ENCODE measurements around the gene LBHD2. TPM values are rescaled to one million over a fixed set of nuclear protein-coding genes. Genes with fewer than 3 reads are reported as not detected.
"Not testable (repeated sequence)": the region's sequence is repeated elsewhere in the genome, so short reads cannot be mapped to it uniquely, and the experiment has no call there.

Gene LBHD2
- total RNA-seq: not detected

- peak within 1 kb of the TSS in 1 of 2 donors; percentile 30 for H3K4me3 ChIP-seq
- intact Hi-C loops (cut with DNase I): no loop called here
These were observed at the start of gene LBHD2 for GRCh38 chr14:103084021-103084919. Gene LBHD2 (plus strand): TSS chr14:103084210. CDS start chr14:103086013, 1,803 bp downstream.

GRCh38 chr14:103041464-103041863, 42.5 kb upstream of the LBHD2 start:
- no peak overlapping the region for H3K4me3 ChIP-seq
- TF ChIP-seq CTCF (IDR thresholded peaks at IDR 0.05): no peak
- H3K27ac ChIP-seq: no peak overlapping the region
- H3K4me1 ChIP-seq: peaks cover 0 to 12% of the 10 kb centered on the region in 2 donors
- no peaks in the 10 kb centered on the region for H3K27me3 ChIP-seq
- H3K9me3 ChIP-seq: no peaks in the 10 kb centered on the region
- DNase-seq (ENCODE audit: low spot score in 2 of 2): peak in 1 of 2 donors; percentile 48
- intact Hi-C loops (cut with DNase I): no loop called here
- H3K36me3 ChIP-seq: peaks cover 3 to 20% of the 10 kb centered on the region in 2 donors

More at GRCh38 chr14:103084021-103084919, at the start of gene LBHD2:
- Histone ChIP-seq H3K27me3 (no peaks in the 10 kb centered on the region), H3K27ac (no peak within 1 kb of the TSS), H3K9me3 (no peaks in the 10 kb centered on the region), H3K36me3 (no peaks in the 10 kb centered on the region), H3K4me1 (no peaks in the 10 kb centered on the region)
- no peak for DNase-seq (ENCODE audit: low spot score in 2 of 2)
- no peak for TF ChIP-seq CTCF (IDR thresholded peaks at IDR 0.05)

- intact Hi-C loops (cut with DNase I): no loop called here
- Histone ChIP-seq H3K4me1 (peaks cover 0 to 12% of the 10 kb centered on the region in 2 donors), H3K4me3 (no peak overlapping the region), H3K9me3 (no peaks in the 10 kb centered on the region), H3K27ac (no peak overlapping the region), H3K27me3 (no peaks in the 10 kb centered on the region), H3K36me3 (peaks cover 3 to 20% of the 10 kb centered on the region in 2 donors)
- TF ChIP-seq CTCF (IDR thresholded peaks at IDR 0.05): no peak
- no peak for DNase-seq (ENCODE audit: low spot score in 2 of 2)
These were observed 40.6 kb upstream of the LBHD2 start for GRCh38 chr14:103043257-103044015.

- TF ChIP-seq CTCF (IDR thresholded peaks at IDR 0.05): no peak
- Histone ChIP-seq H3K36me3 (peaks cover 3 to 20% of the 10 kb centered on the region in 2 donors), H3K4me3 (no peak overlapping the region), H3K27me3 (no peaks in the 10 kb centered on the region), H3K4me1 (peaks cover 0 to 12% of the 10 kb centered on the region in 2 donors), H3K9me3 (no peaks in the 10 kb centered on the region), H3K27ac (no peak overlapping the region)
- intact Hi-C loops (cut with DNase I): no loop called here
- DNase-seq (ENCODE audit: low spot score in 2 of 2): peak in 1 of 2 donors; percentile 55
These were observed 38.6 kb upstream of the LBHD2 start for GRCh38 chr14:103045371-103045869.

GRCh38 chr14:103047453-103047852, 36.6 kb upstream of the LBHD2 start:
- H3K27me3 ChIP-seq; intact Hi-C loops (cut with DNase I); H3K9me3 ChIP-seq; H3K36me3 ChIP-seq; H3K27ac ChIP-seq; H3K4me3 ChIP-seq: not testable (repeated sequence)
- peaks cover 0 to 12% of the 10 kb centered on the region in 2 donors for H3K4me1 ChIP-seq
- DNase-seq (ENCODE audit: low spot score in 2 of 2): peak in 1 of 2 donors; percentile 42
